Vein endothelial cell (primary cell): Measurements from ENCODE around the gene UQCRC2. TPM values are rescaled to one million over a fixed set of nuclear protein-coding genes. Genes with fewer than 3 reads are reported as not detected.

ENCODE experiments used
- total RNA-seq: library from RNA; depleted of rRNA; stranded (reverse); fragments of >200 nt; gene quantifications from 2 replicates; pipeline ENCODE4 v1.2.3, GENCODE V29; 2012

UQCRC2 gene
- total RNA-seq: 193 and 205 TPM in 2 replicates

GRCh38 chr16:21952793-21953540, at the start of gene UQCRC2:
Gene UQCRC2 (plus strand): TSS chr16:21953361. CDS start chr16:21953424, 63 bp downstream.

GRCh38 chr16:22007509-22008214, 54.5 kb downstream of the UQCRC2 start, which contains the start of gene MOSMO:
Gene MOSMO (plus strand): TSS chr16:22008111. CDS start chr16:22008302, 191 bp downstream.

Other genes with a start within 250 kb of the UQCRC2 start
- gene NPIPB4, start 95.6 kb upstream of the UQCRC2 start, total RNA-seq: 34.2 and 72.8 TPM in 2 replicates
- not detected in 2 replicates for gene PDZD9, start 47.8 kb downstream of the UQCRC2 start, total RNA-seq
- gene MOSMO, start 54.8 kb downstream of the UQCRC2 start, total RNA-seq: 25.2 and 35.5 TPM in 2 replicates
- not detected in 2 replicates for gene VWA3A, start 139.2 kb downstream of the UQCRC2 start, total RNA-seq
- not detected in 2 replicates for gene SDR42E2, start 209.1 kb downstream of the UQCRC2 start, total RNA-seq